GM12873 (cell line): ENCODE measurements around the gene RRAD.

ENCODE experiments used
- TF ChIP-seq, protein P1 (sequence below): IDR thresholded peaks from 2 replicates; pipeline ENCODE4 v1.5.1; 2012; ENCODE audit warnings: low read depth, mild to moderate bottlenecking, moderate library complexity, low read length, control low read depth; ENCODE audit not compliant: insufficient read depth; ENCODE audit errors: missing control alignments

The RRAD gene

DNA sequence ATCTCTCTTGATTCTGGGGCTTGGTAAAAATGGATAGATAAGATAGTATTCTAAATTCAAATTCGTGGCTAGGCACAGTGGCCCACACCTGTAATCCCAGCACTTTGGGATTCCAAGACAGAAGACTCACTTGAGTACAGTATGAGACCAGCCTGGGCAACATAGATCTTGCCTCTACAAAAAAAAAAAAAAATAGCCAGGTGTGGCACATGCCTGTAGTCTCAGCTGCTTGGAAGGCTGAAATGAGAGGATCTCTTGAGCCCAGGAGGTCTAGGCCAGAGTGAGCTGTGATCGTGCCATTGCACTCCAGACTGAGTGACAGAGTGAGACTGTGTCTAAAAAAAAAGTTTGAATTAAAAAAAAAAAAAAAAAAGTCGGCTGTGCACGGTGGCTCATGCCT, 35.7 kb downstream of the RRAD start:
- TF ChIP-seq, protein P1, sequence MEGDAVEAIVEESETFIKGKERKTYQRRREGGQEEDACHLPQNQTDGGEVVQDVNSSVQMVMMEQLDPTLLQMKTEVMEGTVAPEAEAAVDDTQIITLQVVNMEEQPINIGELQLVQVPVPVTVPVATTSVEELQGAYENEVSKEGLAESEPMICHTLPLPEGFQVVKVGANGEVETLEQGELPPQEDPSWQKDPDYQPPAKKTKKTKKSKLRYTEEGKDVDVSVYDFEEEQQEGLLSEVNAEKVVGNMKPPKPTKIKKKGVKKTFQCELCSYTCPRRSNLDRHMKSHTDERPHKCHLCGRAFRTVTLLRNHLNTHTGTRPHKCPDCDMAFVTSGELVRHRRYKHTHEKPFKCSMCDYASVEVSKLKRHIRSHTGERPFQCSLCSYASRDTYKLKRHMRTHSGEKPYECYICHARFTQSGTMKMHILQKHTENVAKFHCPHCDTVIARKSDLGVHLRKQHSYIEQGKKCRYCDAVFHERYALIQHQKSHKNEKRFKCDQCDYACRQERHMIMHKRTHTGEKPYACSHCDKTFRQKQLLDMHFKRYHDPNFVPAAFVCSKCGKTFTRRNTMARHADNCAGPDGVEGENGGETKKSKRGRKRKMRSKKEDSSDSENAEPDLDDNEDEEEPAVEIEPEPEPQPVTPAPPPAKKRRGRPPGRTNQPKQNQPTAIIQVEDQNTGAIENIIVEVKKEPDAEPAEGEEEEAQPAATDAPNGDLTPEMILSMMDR, result no peak

DNA sequence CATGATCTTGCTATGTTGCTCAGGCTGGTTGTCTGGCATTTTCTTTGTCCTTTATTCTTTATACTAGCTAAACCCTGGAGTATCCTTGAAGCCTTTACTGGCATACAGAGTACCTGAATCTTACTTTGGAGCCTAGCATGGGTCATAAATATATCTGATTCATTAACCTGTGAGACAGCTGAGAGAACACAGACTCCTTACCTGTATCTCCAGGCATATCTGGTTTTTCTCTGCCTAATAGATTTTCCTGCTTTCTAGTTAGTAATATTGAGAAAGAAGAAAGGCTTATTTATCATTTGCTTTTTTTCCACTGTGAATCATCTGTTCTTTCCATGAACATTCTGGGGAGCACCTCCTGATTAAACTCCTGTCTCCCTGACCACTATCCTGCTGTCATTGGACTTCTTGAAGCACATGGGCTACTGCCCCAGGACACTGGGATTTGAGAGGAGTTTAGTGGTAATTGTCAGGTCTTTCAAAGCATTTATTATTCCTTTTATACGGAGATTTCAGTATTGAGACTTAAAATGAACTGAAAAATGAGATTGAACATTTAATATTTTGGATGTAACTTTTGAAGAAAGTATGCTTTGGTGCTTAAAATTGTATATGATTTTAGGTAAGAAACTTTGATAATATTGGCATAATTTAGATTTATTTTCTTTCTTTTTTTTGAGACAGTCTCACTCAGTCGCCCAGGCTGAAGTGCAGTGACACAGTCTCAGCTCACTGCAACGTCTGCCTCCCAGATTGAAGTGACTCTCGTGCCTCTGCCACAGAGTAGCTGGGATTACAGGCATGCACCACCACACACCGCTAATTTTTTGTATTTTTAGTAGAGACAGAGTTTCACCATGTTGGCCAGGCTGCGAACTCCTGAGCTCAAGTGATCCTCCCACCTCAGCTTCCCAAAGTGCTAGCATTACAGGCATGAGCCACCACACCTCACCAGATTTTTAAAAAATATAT, 36.4 kb downstream of the RRAD start:
- TF ChIP-seq, protein P1, result no peak

DNA sequence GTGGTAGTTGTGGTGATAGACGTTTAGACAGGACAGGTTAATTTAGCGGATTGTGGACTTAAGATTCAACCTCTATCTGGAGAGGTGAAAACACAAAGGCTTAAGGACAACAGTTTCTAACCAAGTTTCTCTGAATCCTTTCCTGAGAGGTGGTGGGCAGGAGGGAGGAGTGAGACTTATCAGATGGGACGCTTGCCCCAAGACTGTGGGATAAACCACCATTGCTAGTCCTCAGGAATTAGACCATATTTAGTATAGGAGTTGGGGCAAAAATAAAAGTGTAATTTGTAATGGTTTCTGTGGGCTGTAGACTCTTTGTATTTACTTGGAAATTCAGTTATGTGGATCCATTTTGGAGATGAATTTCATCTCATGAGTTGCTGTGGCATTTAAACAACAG, 38.4 kb downstream of the RRAD start:
- TF ChIP-seq, protein P1, result no peak

DNA sequence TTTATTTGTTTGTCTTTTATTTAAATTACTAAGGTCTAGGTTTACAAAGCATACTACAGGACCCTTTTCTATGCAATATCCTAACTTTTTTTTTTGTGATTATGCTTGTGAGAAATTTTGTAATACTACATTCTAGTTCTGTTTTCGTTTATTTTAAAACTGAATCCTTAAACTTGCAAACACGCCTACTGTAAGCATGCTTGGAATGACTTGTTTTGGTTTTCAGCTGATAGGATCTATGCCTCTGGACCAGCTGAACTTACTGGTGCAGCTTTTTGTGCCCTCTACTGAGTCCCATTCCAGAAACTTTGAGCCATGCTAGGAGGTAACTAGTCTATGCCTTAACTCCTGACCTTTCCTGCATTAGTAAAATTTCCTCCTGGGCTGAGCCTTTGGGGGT, 39.0 kb downstream of the RRAD start:
- TF ChIP-seq, protein P1, result no peak

DNA sequence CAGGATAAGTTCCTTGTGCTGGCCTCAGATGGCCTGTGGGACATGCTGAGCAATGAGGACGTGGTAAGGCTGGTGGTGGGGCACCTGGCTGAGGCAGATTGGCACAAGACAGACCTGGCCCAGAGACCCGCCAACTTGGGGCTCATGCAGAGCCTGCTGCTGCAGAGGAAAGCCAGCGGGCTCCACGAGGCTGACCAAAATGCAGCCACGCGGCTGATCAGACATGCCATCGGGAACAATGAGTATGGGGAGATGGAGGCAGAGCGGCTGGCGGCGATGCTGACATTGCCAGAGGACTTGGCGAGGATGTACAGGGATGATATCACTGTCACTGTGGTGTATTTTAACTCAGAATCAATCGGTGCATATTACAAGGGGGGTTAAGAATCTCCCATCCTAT, 39.8 kb downstream of the RRAD start:
- TF ChIP-seq, protein P1, result no peak

DNA sequence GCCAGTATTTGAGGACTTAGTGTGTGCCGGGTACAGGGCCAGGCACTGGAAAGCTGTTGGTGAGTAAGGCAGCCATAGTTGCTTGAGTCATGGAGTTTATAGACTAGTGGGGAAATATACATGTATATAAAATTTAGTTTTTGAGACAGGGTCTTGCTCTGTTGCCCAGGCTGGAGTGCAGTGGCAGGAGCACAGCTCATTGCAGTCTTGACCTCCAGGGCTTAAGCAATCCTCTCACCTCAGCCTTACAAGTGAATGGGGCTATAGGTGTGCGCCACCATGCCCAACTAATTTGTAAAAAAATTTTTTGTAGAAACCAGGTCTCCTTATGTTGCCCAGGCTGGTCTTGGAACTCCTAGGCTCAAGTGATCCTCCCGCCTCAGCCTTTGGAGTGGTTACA, 42.6 kb downstream of the RRAD start:
- TF ChIP-seq, protein P1, result no peak

DNA sequence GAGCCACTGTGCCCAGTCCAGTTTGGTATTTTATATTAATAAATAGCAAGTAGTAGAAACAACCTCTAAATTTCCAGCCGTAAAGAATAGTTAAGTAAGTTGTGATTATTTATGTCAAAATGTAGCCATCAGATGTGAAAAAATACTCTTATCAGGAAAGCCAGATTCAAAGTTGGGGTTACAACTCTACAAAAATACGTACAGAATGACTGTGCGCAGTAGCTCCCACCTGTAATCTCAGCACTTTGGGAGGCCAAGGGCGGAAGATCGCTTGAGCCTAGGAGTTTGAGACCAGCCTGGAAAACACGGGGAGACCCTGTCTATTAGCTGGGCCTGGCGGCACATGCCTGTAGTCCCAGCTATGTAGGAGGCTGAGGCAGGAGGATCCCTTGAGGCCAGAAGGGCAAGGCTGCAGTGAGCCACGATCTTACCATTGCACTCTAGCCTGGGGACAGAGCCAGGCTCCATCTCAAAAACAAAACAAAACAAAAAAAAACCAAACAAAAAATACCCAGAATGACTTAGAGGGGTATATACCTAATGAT, 43.3 kb downstream of the RRAD start:
- TF ChIP-seq, protein P1, result no peak
